Kidney epithelial cell (primary cell): ENCODE measurements around the gene LPAR1. TPM values are rescaled to one million over a fixed set of nuclear protein-coding genes. Genes with fewer than 3 reads are reported as not detected.

Experiments used
- DNase-seq: peaks from one replicate; pipeline ENCODE4 v3.0.0-alpha.2; 2010; ENCODE audit warnings: low read depth
- H3K27me3 ChIP-seq: 2 replicates; pipeline ENCODE4 v1.6.0; 2011; ENCODE audit warnings: low read length; ENCODE audit not compliant: control insufficient read depth, insufficient read depth
- H3K36me3 ChIP-seq: 2 replicates; pipeline ENCODE4 v1.5.1; 2011; ENCODE audit warnings: low read length; ENCODE audit not compliant: control insufficient read depth, insufficient read depth
- H3K4me3 ChIP-seq: 2 replicates; pipeline ENCODE4 v1.5.1; 2011; ENCODE audit warnings: low read depth, mild to moderate bottlenecking, control low read depth, low read length
- CTCF ChIP-seq: IDR thresholded peaks from 2 replicates; pipeline ENCODE4 v1.5.1; 2011; ENCODE audit warnings: mild to moderate bottlenecking, moderate library complexity, low read length, control low read depth, inconsistent platforms; ENCODE audit not compliant: insufficient read depth, poor library complexity, severe bottlenecking
- total RNA-seq: library from RNA; depleted of rRNA; stranded (reverse); fragments of >200 nt; gene quantifications from 2 replicates; pipeline ENCODE4 v1.2.3, GENCODE V29; 2015

Gene LPAR1
- total RNA-seq, 1 donor from 2014 or later = 6.4 TPM

GRCh38 chr9:111029260-111029659, 9.0 kb downstream of the LPAR1 start:
- DNase-seq = no peak
- TF ChIP-seq CTCF = no peak
- H3K27me3 ChIP-seq = no peaks in the 10 kb centered on the region
- no peaks in the 10 kb centered on the region for H3K36me3 ChIP-seq
- no peak overlapping the region for H3K4me3 ChIP-seq

- DNase-seq = no peak
- Histone ChIP-seq H3K4me3 (no peak overlapping the region), H3K36me3 (no peaks in the 10 kb centered on the region), H3K27me3 (no peaks in the 10 kb centered on the region)
- no peak for TF ChIP-seq CTCF
Measured at GRCh38 chr9:111027798-111028197, 10.5 kb downstream of the LPAR1 start.

DNA sequence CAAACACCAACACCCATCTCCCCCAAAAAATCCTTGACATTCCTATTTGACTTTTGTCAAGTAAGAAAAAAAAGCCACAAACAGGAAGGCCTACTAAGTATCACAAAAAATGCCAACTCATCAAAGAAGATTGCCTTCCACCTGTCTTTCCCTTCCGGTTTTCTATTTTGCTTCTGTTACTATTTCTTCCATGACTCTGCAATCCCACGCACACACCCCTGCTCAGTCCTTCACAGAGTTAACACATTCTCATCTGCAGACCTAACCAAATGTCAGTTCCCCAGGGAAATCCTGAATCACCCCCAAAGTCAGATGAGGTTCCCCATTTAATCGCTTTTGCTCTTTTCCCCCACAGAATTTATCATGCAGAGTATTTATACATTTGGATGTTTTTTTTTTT, 15.1 kb downstream of the LPAR1 start:
- DNase-seq = no peak
- no peaks in the 10 kb centered on the region for H3K27me3 ChIP-seq
- no peak for TF ChIP-seq CTCF
- no peak overlapping the region for H3K4me3 ChIP-seq
- no peaks in the 10 kb centered on the region for H3K36me3 ChIP-seq

- TF ChIP-seq CTCF = no peak
- no peak for DNase-seq
- Histone ChIP-seq H3K4me3 (no peak overlapping the region), H3K36me3 (no peaks in the 10 kb centered on the region), H3K27me3 (no peaks in the 10 kb centered on the region)
Measured at GRCh38 chr9:111020594-111020993, 17.7 kb downstream of the LPAR1 start.

DNA sequence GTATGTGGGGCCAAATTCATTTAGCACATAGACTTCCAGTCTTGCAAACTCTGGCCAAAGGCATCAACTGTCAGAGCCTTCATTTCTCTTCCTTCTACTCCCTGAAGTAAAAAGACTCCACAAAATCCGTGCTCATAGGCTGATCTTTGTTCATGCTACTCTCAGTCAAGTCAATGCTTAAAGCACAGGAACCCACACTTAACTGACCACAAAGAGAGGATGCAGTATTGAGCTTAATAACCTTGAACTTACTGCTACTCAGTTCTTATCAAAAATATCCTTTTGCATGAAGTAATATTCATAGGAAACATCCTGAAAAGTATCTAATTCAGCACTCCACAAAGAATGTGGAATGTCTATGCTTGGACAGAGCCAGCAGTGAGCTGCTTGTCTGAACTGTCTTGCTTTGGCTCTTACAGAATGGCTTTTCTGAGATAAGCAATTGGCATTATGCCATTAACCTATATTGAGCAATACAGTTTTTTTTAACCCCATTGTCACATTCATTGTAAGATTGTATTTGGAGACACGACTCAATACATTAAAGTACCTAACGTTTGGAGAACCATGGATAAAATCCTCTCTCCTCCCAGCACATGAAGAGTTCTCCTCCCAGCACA, 21.7 kb downstream of the LPAR1 start:
- no peak for TF ChIP-seq CTCF
- no peaks in the 10 kb centered on the region for H3K27me3 ChIP-seq
- no peaks in the 10 kb centered on the region for H3K36me3 ChIP-seq
- H3K4me3 ChIP-seq = no peak overlapping the region
- no peak for DNase-seq

DNA sequence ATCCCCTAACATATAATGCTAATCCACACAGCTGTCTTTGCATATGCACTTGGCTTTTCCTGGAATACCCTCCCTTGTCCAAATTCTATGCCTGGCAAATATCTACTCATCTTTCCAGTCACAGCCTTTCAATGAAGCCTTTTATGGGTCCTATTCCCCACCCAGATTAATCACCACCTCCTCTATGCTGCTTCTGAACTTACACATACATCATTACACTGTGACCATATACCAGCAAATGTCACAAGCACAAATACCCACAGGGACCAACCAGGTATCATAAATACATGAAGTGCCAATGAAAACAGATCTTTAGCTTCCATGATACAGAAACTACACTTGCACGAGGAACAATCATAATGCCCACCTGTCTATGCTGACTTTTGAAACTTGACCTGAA, 22.3 kb downstream of the LPAR1 start:
- DNase-seq = no peak
- no peaks in the 10 kb centered on the region for H3K36me3 ChIP-seq
- TF ChIP-seq CTCF = no peak
- no peak overlapping the region for H3K4me3 ChIP-seq
- no peaks in the 10 kb centered on the region for H3K27me3 ChIP-seq
